H1 (cell line): ENCODE data around the gene CRAT. TPM values are rescaled to one million over a fixed set of nuclear protein-coding genes. Genes with fewer than 3 reads are reported as not detected.

Experiments used
- CHD1 ChIP-seq: IDR thresholded peaks from 2 replicates; pipeline ENCODE4 v1.6.1; 2012; ENCODE audit warnings: low read depth, low read length, improper control_type of control experiment
- EZH2 ChIP-seq: fragments of 200-600 bp; sonication (generic); IDR thresholded peaks from 2 replicates; pipeline ENCODE4 v1.7.1; 2012; ENCODE audit warnings: low read depth, mild to moderate bottlenecking, moderate library complexity, low read length, inconsistent platforms; ENCODE audit not compliant: severe bottlenecking
- SRF ChIP-seq: IDR thresholded peaks from 2 replicates; pipeline ENCODE4 v1.6.1; 2011; ENCODE audit warnings: mild to moderate bottlenecking, low read depth, low read length, moderate library complexity
- SUZ12 ChIP-seq: fragments of 200-600 bp; sonication (generic); IDR thresholded peaks from 2 replicates; pipeline ENCODE4 v1.6.1; 2012; ENCODE audit warnings: mild to moderate bottlenecking, inconsistent platforms, low read length, moderate library complexity, mixed read lengths
- TCF12 ChIP-seq: IDR thresholded peaks from 2 replicates; pipeline ENCODE4 v1.6.1; 2011; ENCODE audit warnings: low read depth, mild to moderate bottlenecking, low read length
- polyA plus RNA-seq, 7 experiments: library from polyadenylated mRNA; depleted of rRNA in 3 of 7; stranded (reverse) in 5 of 7; unstranded in 2 of 7; fragments of >200 nt in 5 of 7; fragments of 200-250 nt in 2 of 7; gene quantifications; 1 replicate in 5 of 7; 2 replicates in 1 of 7; 4 replicates in 1 of 7; pipeline versions ENCODE4 v1.2.1 to v1.2.3, GENCODE V29; 2011 to 2013; ENCODE audit warnings: missing spikeins in 2 of 7, mixed read lengths in 2 of 7
- total RNA-seq: library from RNA; stranded (reverse); fragmentation: NEBNext Ultra II Directional; extraction: Animal tissue kit (Norgen Biotek cat#: 25700); gene quantifications from 2 replicates; pipeline ENCODE4 v1.2.1, GENCODE V29; 2021

CRAT gene
- total and polyA plus RNA-seq, 2 of the 8 experiments (the other 6 are each of a cell fraction or from before 2014, with no cell fraction given), result 8.2 to 17.3 TPM

GRCh38 chr9:129122133-129122532 lies 11.5 kb upstream of the CRAT start (continued):
- TF ChIP-seq EZH2 (no peak), CHD1 (no peak), SRF (no peak), SUZ12 (no peak), TCF12 (no peak)
